ENCODE data around the gene RASA1.
"Not testable (repeated sequence)": the region's sequence is repeated elsewhere in the genome, so short reads cannot be mapped to it uniquely, and the experiment has no call there.

The RASA1 gene

GRCh38 chr5:87277279-87277835 is 9.7 kb downstream of the RASA1 start:
- no peak for DNase-seq (ENCODE audit: extremely low spot score, insufficient read length, low read depth)
- no peak for FAIRE-seq

GRCh38 chr5:87278590-87279100 is 11.0 kb downstream of the RASA1 start:
- FAIRE-seq (no peak), DNase-seq (ENCODE audit: extremely low spot score, insufficient read length, low read depth) (no peak)

- DNase-seq (ENCODE audit: extremely low spot score, insufficient read length, low read depth) (no peak), FAIRE-seq (no peak)
These were observed 14.6 kb downstream of the RASA1 start for GRCh38 chr5:87282269-87282668.

- DNase-seq (ENCODE audit: extremely low spot score, insufficient read length, low read depth); FAIRE-seq: not testable (repeated sequence)
These were observed 19.6 kb downstream of the RASA1 start for GRCh38 chr5:87287266-87287665.

- FAIRE-seq, result no peak
- no peak for DNase-seq (ENCODE audit: extremely low spot score, insufficient read length, low read depth)
These were observed 31.1 kb downstream of the RASA1 start for GRCh38 chr5:87298692-87299362.

DNA sequence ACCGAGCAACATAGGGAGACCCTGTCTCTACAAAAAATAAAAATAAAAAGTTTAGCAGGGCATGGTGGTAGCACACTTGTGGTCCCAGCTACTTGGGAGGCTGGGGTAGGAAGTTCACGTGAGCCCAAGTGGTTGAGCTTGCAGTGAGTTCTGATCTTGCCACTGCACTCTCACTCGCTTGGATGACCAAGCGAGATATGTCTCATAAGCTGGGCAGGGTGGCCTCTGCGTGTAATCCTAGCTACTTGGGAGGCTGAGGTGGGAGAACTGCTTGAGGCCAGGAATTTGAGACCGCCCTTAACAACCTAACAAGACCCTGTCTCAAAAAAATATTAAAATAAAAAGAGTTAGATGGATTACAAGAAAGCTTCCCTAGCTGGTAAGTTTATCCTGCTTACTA is 32.5 kb downstream of the RASA1 start:
- no peak for DNase-seq (ENCODE audit: extremely low spot score, insufficient read length, low read depth)
- FAIRE-seq, result no peak

- DNase-seq (ENCODE audit: extremely low spot score, insufficient read length, low read depth) (no peak), FAIRE-seq (no peak)
These were observed 33.1 kb downstream of the RASA1 start for GRCh38 chr5:87300744-87301143.

DNA sequence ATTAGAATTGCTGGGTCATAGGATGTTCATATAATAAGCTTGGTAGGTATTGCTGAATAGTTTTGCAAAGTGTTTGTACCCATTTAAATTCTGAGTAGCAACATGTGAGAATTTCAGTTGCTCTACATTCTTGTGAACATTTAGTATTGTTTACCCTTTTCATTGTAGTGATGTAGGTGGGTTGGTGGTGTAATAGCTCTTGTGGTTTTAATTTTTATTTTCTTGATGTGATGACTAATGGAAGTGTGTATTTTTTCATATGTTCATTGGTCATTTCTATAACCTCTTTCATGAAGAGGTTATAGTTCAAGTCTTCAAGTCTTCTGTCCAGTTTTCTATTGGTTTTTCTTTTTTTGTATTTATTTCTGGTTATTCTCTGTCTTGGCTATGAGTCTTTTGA is 34.4 kb downstream of the RASA1 start:
- DNase-seq (ENCODE audit: extremely low spot score, insufficient read length, low read depth) (no peak), FAIRE-seq (no peak)

- no peak for DNase-seq (ENCODE audit: extremely low spot score, insufficient read length, low read depth)
- FAIRE-seq, result no peak
These were observed 35.6 kb downstream of the RASA1 start for GRCh38 chr5:87303324-87303723.

DNA sequence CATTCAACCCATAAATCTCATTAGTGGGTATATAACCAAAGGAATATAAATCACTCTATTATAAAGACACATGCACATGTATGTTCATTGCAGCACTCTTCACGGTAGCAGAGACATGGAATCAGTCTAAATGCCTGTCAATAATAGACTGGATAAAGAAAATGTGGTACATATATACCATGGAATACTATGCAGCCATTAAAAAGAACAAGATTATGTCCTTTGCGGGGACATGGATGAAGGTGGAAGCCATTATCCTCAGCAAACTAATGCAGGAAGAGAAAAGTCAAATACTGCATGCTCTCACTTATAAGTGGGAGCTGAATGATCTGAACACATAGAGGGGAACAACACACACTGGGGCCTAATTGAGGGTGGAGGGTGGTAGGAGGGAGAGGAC is 38.4 kb downstream of the RASA1 start:
- not testable (repeated sequence) for DNase-seq (ENCODE audit: extremely low spot score, insufficient read length, low read depth); FAIRE-seq

- FAIRE-seq, result peak; percentile 88
- no peak for DNase-seq (ENCODE audit: extremely low spot score, insufficient read length, low read depth)
These were observed 40.2 kb downstream of the RASA1 start for GRCh38 chr5:87307796-87308423.

DNA sequence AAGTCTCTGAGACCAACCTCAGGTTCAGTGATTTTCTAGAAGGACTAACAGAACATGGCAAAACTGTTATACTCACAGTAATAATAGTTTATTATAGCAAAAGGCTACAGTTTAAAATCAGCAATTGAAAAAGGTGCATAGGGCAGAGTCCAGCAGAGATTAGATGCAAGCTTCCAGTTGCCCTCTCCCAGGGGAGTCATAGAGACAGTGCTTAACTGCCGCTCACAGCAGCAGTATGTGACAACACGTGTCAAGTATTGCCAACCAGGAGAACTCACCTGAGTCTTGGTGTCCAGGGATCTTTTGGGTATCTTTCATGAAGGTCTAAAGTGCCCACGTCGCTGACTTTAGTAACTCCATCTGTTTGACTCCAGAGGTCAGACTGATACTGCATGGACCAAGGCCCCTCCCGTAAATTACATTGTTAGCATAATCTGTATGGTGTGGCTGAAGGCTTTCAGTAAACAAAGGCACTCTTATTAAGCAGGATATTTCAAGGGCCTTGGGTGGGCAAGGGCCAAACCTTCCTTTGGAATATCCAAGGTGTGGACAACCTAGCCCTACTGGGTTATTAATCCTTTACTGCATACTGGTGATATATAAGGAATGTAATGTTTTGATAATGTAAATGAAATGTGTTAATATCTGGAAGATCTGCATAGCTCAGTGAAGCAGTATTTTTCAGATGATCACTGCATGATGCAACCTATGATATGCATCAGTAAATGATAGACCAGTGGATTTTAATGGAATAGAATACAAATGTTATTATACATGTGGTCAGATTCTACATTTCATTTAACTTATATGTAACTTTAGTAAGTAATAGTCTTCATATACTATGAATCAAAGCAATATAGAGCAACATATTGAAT is 44.0 kb downstream of the RASA1 start:
- DNase-seq (ENCODE audit: extremely low spot score, insufficient read length, low read depth) (no peak), FAIRE-seq (no peak)

- FAIRE-seq, result no peak
- no peak for DNase-seq (ENCODE audit: extremely low spot score, insufficient read length, low read depth)
These were observed 45.5 kb downstream of the RASA1 start for GRCh38 chr5:87313216-87313615.

DNA sequence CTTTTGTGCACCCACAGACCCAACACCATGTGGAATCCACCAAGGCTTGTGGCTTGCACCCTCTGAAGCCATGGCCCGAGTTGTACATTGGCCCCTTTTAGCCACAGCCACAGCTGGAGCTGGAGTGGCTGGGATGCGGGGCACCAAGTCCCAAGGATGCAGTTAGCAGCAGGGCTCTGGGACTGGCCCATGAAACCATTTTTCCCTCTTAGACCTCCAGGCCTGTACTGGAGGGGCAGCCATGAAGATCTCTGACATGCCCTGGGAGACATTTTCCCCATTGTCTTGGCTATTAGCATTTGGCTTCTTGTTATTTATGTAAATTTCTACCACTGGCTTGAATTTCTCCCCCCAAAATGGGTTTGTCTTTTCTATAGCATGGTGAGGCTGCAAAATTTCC is 51.8 kb downstream of the RASA1 start:
- FAIRE-seq (no peak), DNase-seq (ENCODE audit: extremely low spot score, insufficient read length, low read depth) (no peak)

GRCh38 chr5:87321605-87322004 is 53.9 kb downstream of the RASA1 start:
- no peak for DNase-seq (ENCODE audit: extremely low spot score, insufficient read length, low read depth)
- no peak for FAIRE-seq

DNA sequence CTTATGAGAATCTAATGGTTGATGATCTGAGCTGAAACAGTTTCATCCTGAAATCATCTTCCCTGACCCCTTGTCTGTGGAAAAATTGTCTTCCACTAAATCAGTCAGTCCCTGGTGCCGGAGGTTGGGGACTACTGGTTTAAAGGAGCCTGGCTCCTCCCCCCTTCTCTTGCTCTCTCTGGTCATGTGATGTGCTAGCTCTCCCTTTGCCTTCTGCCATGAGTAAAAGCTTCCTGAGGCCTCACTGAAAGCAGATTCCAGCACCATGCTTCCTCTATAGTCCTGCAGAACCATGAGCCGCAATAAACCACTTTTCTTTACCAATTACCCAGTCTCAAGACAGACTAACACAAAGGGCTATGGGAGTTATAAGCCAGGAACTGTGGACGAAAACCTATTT is 54.7 kb downstream of the RASA1 start:
- DNase-seq (ENCODE audit: extremely low spot score, insufficient read length, low read depth) (no peak), FAIRE-seq (no peak)

DNA sequence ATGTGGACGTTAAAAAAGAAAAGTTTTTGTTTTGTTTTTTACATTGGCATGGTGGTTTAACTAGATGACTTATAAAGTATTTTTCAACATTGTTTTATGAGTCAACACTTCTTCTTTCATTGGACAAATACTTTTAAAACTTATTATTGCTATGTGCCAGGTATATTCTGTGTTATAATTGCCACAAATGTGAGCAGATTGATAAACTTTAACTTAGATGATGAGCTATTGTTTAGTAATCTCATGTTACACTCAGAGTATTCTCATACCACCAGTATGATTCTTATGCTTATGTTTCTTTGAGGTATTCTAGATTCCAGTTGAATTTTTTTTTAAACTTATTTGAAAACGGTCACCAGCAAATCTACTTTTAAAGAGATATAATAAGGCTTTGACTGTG is 60.3 kb downstream of the RASA1 start:
- DNase-seq (ENCODE audit: extremely low spot score, insufficient read length, low read depth) (no peak), FAIRE-seq (no peak)

- FAIRE-seq, result no peak
- DNase-seq (ENCODE audit: extremely low spot score, insufficient read length, low read depth), result no peak
These were observed 61.4 kb downstream of the RASA1 start for GRCh38 chr5:87329114-87329513.

DNA sequence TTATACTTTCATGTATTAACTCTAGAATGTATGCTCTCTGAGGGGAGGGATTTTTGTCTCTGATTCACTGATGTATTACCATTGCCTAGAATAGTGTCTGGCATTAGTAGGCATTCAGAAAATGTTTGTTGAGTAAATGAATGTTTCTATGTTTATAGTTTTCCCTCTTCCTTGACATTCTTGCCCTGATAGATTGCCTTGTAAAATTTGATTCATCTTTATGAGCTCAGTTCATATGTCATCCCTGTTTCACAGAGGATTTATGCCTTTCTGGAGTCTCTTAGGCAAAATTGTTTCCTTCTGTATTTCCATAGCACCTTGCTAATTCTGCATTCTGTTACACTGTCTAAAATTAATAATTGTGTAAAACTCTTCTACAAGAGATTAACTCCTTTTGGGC is 72.3 kb downstream of the RASA1 start:
- peak; percentile 36 for FAIRE-seq
- no peak for DNase-seq (ENCODE audit: extremely low spot score, insufficient read length, low read depth)

GRCh38 chr5:87340716-87341115 is 73.0 kb downstream of the RASA1 start:
- DNase-seq (ENCODE audit: extremely low spot score, insufficient read length, low read depth), result peak; percentile 14
- FAIRE-seq, result peak; percentile 89

GRCh38 chr5:87347272-87347671 is 79.6 kb downstream of the RASA1 start:
- no peak for DNase-seq (ENCODE audit: extremely low spot score, insufficient read length, low read depth)
- no peak for FAIRE-seq
